ENCODE results near the gene DHX16. TPM values are rescaled to one million over a fixed set of nuclear protein-coding genes. Genes with fewer than 3 reads are reported as not detected.
A peak's percentile ranks its signal among the peaks of the same experiment; 100 is the strongest.

DHX16 gene
- total and polyA plus RNA-seq, 2 experiments from 2014 or later: 16.0 to 31.3 TPM

GRCh38 chr6:30685157-30686008, 12.6 kb upstream of the DHX16 start:
- no peaks in the 10 kb centered on the region; the same call in 2 of the 3 replicates for H3K9me3 Mint-ChIP-seq
- Histone ChIP-seq H2AFZ (no peak overlapping the region), H3K27me3 (ENCODE audit: insufficient read depth) (0 out of 2 replicates have a peak, but pooled peaks cover 5% of the 10 kb centered on the region), H3K79me2 (replicated peaks; ENCODE audit: insufficient read depth) (peaks cover 22% of the 10 kb centered on the region), H4K20me1 (replicated peaks; ENCODE audit: insufficient read depth) (no peaks in the 10 kb centered on the region), H3F3A (replicated peaks; ENCODE audit: low read depth) (peaks cover 16% of the 10 kb centered on the region), H3K4me3 (peak overlapping the region; percentile 99), H3K27ac (ENCODE audit: low read depth) (no peak overlapping the region), H3K4me2 (peak overlapping the region; percentile 98), H3K36me3 (ENCODE audit: insufficient read depth) (no peaks in the 10 kb centered on the region), H3K9me2 (ENCODE audit: insufficient read depth) (no peaks in the 10 kb centered on the region), H3K4me1 (ENCODE audit: insufficient read depth) (peaks cover 49% of the 10 kb centered on the region)
- DNase-seq (ENCODE audit: low spot score): peak; percentile 48
- peaks cover 31% of the 10 kb centered on the region for H3K27me3 Mint-ChIP-seq (ENCODE audit: insufficient read depth, low read depth, poor library complexity)
- peaks cover 69% of the 10 kb centered on the region for H3K4me1 Mint-ChIP-seq
- no peak for ATAC-seq
- H3K27ac Mint-ChIP-seq: no peak overlapping the region
- H3K36me3 Mint-ChIP-seq (ENCODE audit: low read depth): peaks cover 19% of the 10 kb centered on the region
- TF ChIP-seq EZH2phosphoT487 (IDR thresholded peaks at IDR 0.05; ENCODE audit: unreplicated experiment) (no peak), CTCF (conservative IDR thresholded peaks at IDR 0.05; ENCODE audit: low read depth in 2 of 2) (peak in 1 of 2 experiments; percentile 31; a peak in 2 of 4 replicates), ZNF331 (CRISPR knock-in tag; IDR thresholded peaks at IDR 0.05; ENCODE audit: low read depth) (no peak), ETS1 (IDR thresholded peaks at IDR 0.05) (no peak), JUNB (IDR thresholded peaks at IDR 0.05; ENCODE audit: unreplicated experiment) (no peak), EZH2 (IDR thresholded peaks at IDR 0.05; ENCODE audit: low read depth, unreplicated experiment) (no peak)
- H3K4me3 Mint-ChIP-seq: peak overlapping the region; percentile 81

- Histone ChIP-seq H3K36me3 (ENCODE audit: insufficient read depth) (no peaks in the 10 kb centered on the region), H3K4me1 (ENCODE audit: insufficient read depth) (peaks cover 45% of the 10 kb centered on the region), H2AFZ (no peak overlapping the region), H3K4me3 (peak overlapping the region; percentile 45), H3F3A (replicated peaks; ENCODE audit: low read depth) (0 out of 2 replicates have a peak, but pooled peaks cover 9% of the 10 kb centered on the region), H4K20me1 (replicated peaks; ENCODE audit: insufficient read depth) (no peaks in the 10 kb centered on the region; the same call in 1 of the 2 replicates), H3K9me2 (ENCODE audit: insufficient read depth) (no peaks in the 10 kb centered on the region), H3K4me2 (peak overlapping the region; percentile 98), H3K79me2 (replicated peaks; ENCODE audit: insufficient read depth) (peaks cover 22% of the 10 kb centered on the region), H3K27ac (ENCODE audit: low read depth) (no peak overlapping the region), H3K27me3 (ENCODE audit: insufficient read depth) (0 out of 2 replicates have a peak, but pooled peaks cover 5% of the 10 kb centered on the region)
- peak overlapping the region; percentile 81 for H3K4me3 Mint-ChIP-seq
- no peaks in the 10 kb centered on the region; the same call in 2 of the 3 replicates for H3K9me3 Mint-ChIP-seq
- peaks cover 65% of the 10 kb centered on the region for H3K4me1 Mint-ChIP-seq
- peaks cover 29% of the 10 kb centered on the region for H3K27me3 Mint-ChIP-seq (ENCODE audit: insufficient read depth, low read depth, poor library complexity)
- TF ChIP-seq EZH2 (IDR thresholded peaks at IDR 0.05; ENCODE audit: low read depth, unreplicated experiment): no peak
- TF ChIP-seq JUNB (IDR thresholded peaks at IDR 0.05; ENCODE audit: unreplicated experiment): no peak
- TF ChIP-seq ZNF331 (CRISPR knock-in tag; IDR thresholded peaks at IDR 0.05; ENCODE audit: low read depth): no peak
- no peak for DNase-seq (ENCODE audit: low spot score)
- peaks cover 17% of the 10 kb centered on the region for H3K36me3 Mint-ChIP-seq (ENCODE audit: low read depth)
- no peak overlapping the region for H3K27ac Mint-ChIP-seq
- ATAC-seq: no peak
Observed at GRCh38 chr6:30684386-30685156, 11.8 kb upstream of the DHX16 start.

All from GM23338 (cell line).